IMR-90 (cell line): ENCODE measurements around the gene MARS1. TPM values are rescaled to one million over a fixed set of nuclear protein-coding genes. Genes with fewer than 3 reads are reported as not detected.

ENCODE experiments used
- ATAC-seq: fragments of 200-7000 bp; cut with Tn5 transposase; 2 replicates; pipeline ENCODE4 v1.9.1; 2020; ENCODE audit warnings: low read depth, mild to moderate bottlenecking, moderate library complexity
- BruUV-seq: library from RNA; stranded (reverse); fragments of 400-500 nt; replicated peaks from 2 replicates; lab custom pipeline; 2021; lab: Mats Ljungman, UMichigan
- CTCF ChIA-PET: fragments of 300-600 bp; formaldehyde crosslinking; extraction: SDS; loops from one replicate; lab custom pipeline; 2021; ENCODE audit warnings: antibody characterized with exemption; lab: Yijun Ruan, JAX
- POLR2A ChIA-PET: fragments of 300-600 bp; sonication (Branson Sonifier 250); formaldehyde crosslinking; loops from one replicate; lab custom pipeline; 2022; ENCODE audit warnings: antibody characterized with exemption; ENCODE audit not compliant: unreplicated experiment; lab: Charles Lee
- DNase-seq: peaks from one replicate; pipeline ENCODE4 v3.0.0; 2013
- H2AFZ ChIP-seq: replicated peaks from 2 replicates; pipeline ENCODE3; 2013; ENCODE audit warnings: low read length, mild to moderate bottlenecking; ENCODE audit not compliant: poor library complexity
- H2AK5ac ChIP-seq: 2 replicates; pipeline ENCODE4 v1.6.1; 2013; ENCODE audit warnings: low read depth, low read length, inconsistent platforms
- H2AK9ac ChIP-seq: replicated peaks from 2 replicates; pipeline ENCODE3; 2013; ENCODE audit warnings: mild to moderate bottlenecking, low read depth, low read length, moderate library complexity; ENCODE audit not compliant: poor library complexity
- H2BK120ac ChIP-seq: 2 replicates; pipeline ENCODE4 v1.6.1; 2013; ENCODE audit warnings: low read depth, low read length, inconsistent platforms
- H2BK15ac ChIP-seq: 3 replicates; pipeline ENCODE4 v1.6.1; 2013; ENCODE audit warnings: low read depth, low read length, inconsistent platforms
- H2BK20ac ChIP-seq: 2 replicates; pipeline ENCODE4 v1.6.1; 2013; ENCODE audit warnings: low read depth, mild to moderate bottlenecking, inconsistent platforms, low read length, moderate library complexity
- H2BK5ac ChIP-seq: 2 replicates; pipeline ENCODE4 v1.6.1; 2013; ENCODE audit warnings: mild to moderate bottlenecking, low read depth, low read length, inconsistent platforms; ENCODE audit not compliant: poor library complexity, severe bottlenecking
- H3K14ac ChIP-seq: replicated peaks from 2 replicates; pipeline ENCODE4 v1.6.1; 2013; ENCODE audit warnings: low read depth, low read length, inconsistent platforms
- H3K18ac ChIP-seq: 2 replicates; pipeline ENCODE4 v1.6.1; 2013; ENCODE audit warnings: low read depth, low read length, control low read depth
- H3K23ac ChIP-seq: 2 replicates; pipeline ENCODE4 v1.6.1; 2013; ENCODE audit warnings: low read depth, low read length, inconsistent platforms
- H3K27ac ChIP-seq: 2 replicates; pipeline ENCODE4 v1.5.1; 2013; ENCODE audit warnings: mild to moderate bottlenecking, control low read depth, low read length; ENCODE audit not compliant: insufficient read depth
- H3K27me3 ChIP-seq: 2 replicates; pipeline ENCODE4 v1.6.1; 2013; ENCODE audit warnings: low read length; ENCODE audit not compliant: control insufficient read depth, insufficient read depth
- H3K36me3 ChIP-seq: 2 replicates; pipeline ENCODE4 v1.6.1; 2013; ENCODE audit warnings: low read length, mixed read lengths; ENCODE audit not compliant: control insufficient read depth, insufficient read depth
- H3K4ac ChIP-seq: 2 replicates; pipeline ENCODE4 v1.6.1; 2013; ENCODE audit warnings: low read depth, low read length, inconsistent platforms
- H3K4me1 ChIP-seq: 2 replicates; pipeline ENCODE4 v1.6.1; 2013; ENCODE audit warnings: low read length, mixed read lengths; ENCODE audit not compliant: control insufficient read depth, insufficient read depth
- H3K4me2 ChIP-seq: 2 replicates; pipeline ENCODE4 v1.6.1; 2013; ENCODE audit warnings: low read depth, mild to moderate bottlenecking, control low read depth, low read length, moderate library complexity
- H3K4me3 ChIP-seq: 2 replicates; pipeline ENCODE4 v1.5.1; 2013; ENCODE audit warnings: low read depth, mild to moderate bottlenecking, control low read depth, low read length, moderate library complexity; ENCODE audit not compliant: insufficient read depth
- H3K56ac ChIP-seq: 2 replicates; pipeline ENCODE4 v1.6.1; 2013; ENCODE audit warnings: low read length, inconsistent platforms; ENCODE audit not compliant: insufficient read depth; ENCODE audit errors: extremely low read depth
- H3K79me1 ChIP-seq, 2 experiments: 2 replicates each; pipeline ENCODE4 v1.6.1; 2013; ENCODE audit warnings: low read length in 2 of 2, inconsistent platforms in 1 of 2, low read depth in 1 of 2
- H3K9ac ChIP-seq: 2 replicates; pipeline ENCODE4 v1.6.1; 2013; ENCODE audit warnings: low read depth, low read length, control low read depth
- H3K9me1 ChIP-seq: 2 replicates; pipeline ENCODE4 v1.6.1; 2013; ENCODE audit warnings: low read length, inconsistent platforms; ENCODE audit not compliant: insufficient read depth
- H3K9me3 ChIP-seq: 2 replicates; pipeline ENCODE4 v1.6.1; 2013; ENCODE audit warnings: low read length; ENCODE audit not compliant: control insufficient read depth, insufficient read depth
- H4K20me1 ChIP-seq: 2 replicates; pipeline ENCODE4 v1.6.1; 2013; ENCODE audit warnings: low read length, inconsistent platforms; ENCODE audit not compliant: insufficient read depth
- H4K5ac ChIP-seq: 2 replicates; pipeline ENCODE4 v1.6.1; 2013; ENCODE audit warnings: mild to moderate bottlenecking, low read depth, low read length, control low read depth
- H4K8ac ChIP-seq, 2 experiments: 2 replicates each; pipeline ENCODE4 v1.6.1; 2013; ENCODE audit warnings: low read depth in 2 of 2, low read length in 2 of 2, control low read depth in 1 of 2, inconsistent platforms in 1 of 2
- H4K91ac ChIP-seq: 2 replicates; pipeline ENCODE4 v1.6.1; 2013; ENCODE audit warnings: low read depth, low read length, inconsistent platforms; ENCODE audit not compliant: insufficient read depth
- CEBPB ChIP-seq: IDR thresholded peaks from 2 replicates; pipeline ENCODE4 v1.6.1; 2012; ENCODE audit warnings: low read depth, low read length, improper control_type of control experiment
- CHD1 ChIP-seq: IDR thresholded peaks from 2 replicates; pipeline ENCODE4 v1.6.1; 2012; ENCODE audit warnings: low read depth, low read length, improper control_type of control experiment
- RFX5 ChIP-seq: IDR thresholded peaks from 2 replicates; pipeline ENCODE4 v1.8.0; 2012; ENCODE audit warnings: low read depth, mild to moderate bottlenecking, low read length, moderate library complexity
- SMC3 ChIP-seq: fragments of 150-350 bp; IDR thresholded peaks from 2 replicates; pipeline ENCODE4 v1.6.1; 2016; ENCODE audit warnings: low read depth, mild to moderate bottlenecking, antibody characterized with exemption, low read length, moderate library complexity
- WGBS, 2 experiments: methylation state at CpG; one replicate each; pipeline versions ENCODE4 v1.1.5 to v1.1.7; 2013; ENCODE audit warnings: missing lambda C conversion rate in 2 of 2; ENCODE audit not compliant: insufficient read length in 1 of 2; ENCODE audit errors: extremely low coverage in 2 of 2; 5-methylcytosine and 5-hydroxymethylcytosine counted together
- dilution Hi-C: fragments of 300-500 bp; cut with HindIII; formaldehyde crosslinking; loops from one replicate; pipeline ENCODE4 v1.14.3; 2018; ENCODE audit warnings: low sequenced_read_pairs; ENCODE audit not compliant: unreplicated experiment
- in situ Hi-C: fragments of 300-500 bp; cut with MboI; formaldehyde crosslinking; loops from 3 replicates; pipeline ENCODE4 v1.14.3; 2019; ENCODE audit warnings: low sequenced_read_pairs, inconsistent platforms, mixed read lengths
- intact Hi-C: fragments of 100-400 bp; cut with micrococcal nuclease; formaldehyde crosslinking; loops from 2 replicates; pipeline ENCODE4 v1.10.0; 2022
- polyA plus RNA-seq, 3 experiments: library from polyadenylated mRNA; depleted of rRNA; stranded (reverse); fragments of >200 nt; gene quantifications; 2 replicates each; pipeline ENCODE4 v1.2.3, GENCODE V29; 2012; ENCODE audit warnings: low replicate concordance in 1 of 3
- total RNA-seq: library from RNA; depleted of rRNA; stranded (reverse); fragments of >200 nt; gene quantifications from 2 replicates; pipeline ENCODE4 v1.2.3, GENCODE V29; 2012

Gene MARS1
- total and polyA plus RNA-seq, 2 of the 4 experiments (the other 2 are of a cell fraction), result 156 to 164 TPM

GRCh38 chr12:57446292-57446960 is 41.4 kb upstream of the MARS1 start:
- no peaks in the 10 kb centered on the region for H3K36me3 ChIP-seq
- H3K14ac ChIP-seq, result no peak overlapping the region
- H3K9me1 ChIP-seq, result peaks cover 4% of the 10 kb centered on the region
- no peak overlapping the region for H2AK5ac ChIP-seq
- no peak overlapping the region for H3K56ac ChIP-seq
- H3K4me1 ChIP-seq, result peaks cover 6% of the 10 kb centered on the region
- no peak overlapping the region for H3K23ac ChIP-seq
- no peak overlapping the region for H2AK9ac ChIP-seq
- no peak overlapping the region for H2BK20ac ChIP-seq
- no peak overlapping the region for H4K91ac ChIP-seq
- WGBS, 2 experiments, result 91% methylated on average over 3 of the region's 6 CpGs; no CpG with 5 or more reads in 1 of the 2 experiments
- peaks cover 0 to 3% of the 10 kb centered on the region in 2 experiments; a peak in 1 of 4 replicates for H3K79me1 ChIP-seq
- ChIA-PET CTCF (interaction anchor here (0.6 kb wide), 1 partner anchor 112 kb away, joined by 3 read pairs; no protein-coding TSS in a partner anchor), POLR2A (interaction anchor here (0.6 kb wide), 1 partner anchor 13 kb away, joined by 3 read pairs; no protein-coding TSS in a partner anchor)
- BruUV-seq, result no TSS peak
- H2BK5ac ChIP-seq, result no peak overlapping the region
- no peak overlapping the region for H2BK120ac ChIP-seq
- H3K9ac ChIP-seq, result no peak overlapping the region
- H2AFZ ChIP-seq, result no peak overlapping the region
- no peak overlapping the region for H3K4ac ChIP-seq
- DNase-seq (no peak), ATAC-seq (no peak)
- in situ Hi-C loops, result no loop called here
- intact Hi-C loops, result no loop called here
- dilution Hi-C loops, result no loop called here
- H3K9me3 ChIP-seq, result no peaks in the 10 kb centered on the region
- H4K8ac ChIP-seq, result no peak overlapping the region
- H3K4me2 ChIP-seq, result no peak overlapping the region
- no peak overlapping the region for H3K4me3 ChIP-seq
- no peaks in the 10 kb centered on the region for H3K27me3 ChIP-seq
- H4K20me1 ChIP-seq, result no peaks in the 10 kb centered on the region
- H4K5ac ChIP-seq, result no peak overlapping the region
- no peak overlapping the region for H2BK15ac ChIP-seq
- no peak overlapping the region for H3K18ac ChIP-seq
- no peak overlapping the region for H3K27ac ChIP-seq
- no peak for TF ChIP-seq CEBPB
- TF ChIP-seq CHD1, result no peak
- TF ChIP-seq RFX5, result no peak
- no peak for TF ChIP-seq SMC3
